GM21529 (cell line): ENCODE measurements around the gene SYCE3.

Experiments
- ATAC-seq: cut with Tn5 transposase; IDR thresholded peaks from one replicate; pipeline ENCODE4 v1.9.1; 2021; ENCODE audit not compliant: unreplicated experiment

SYCE3 gene

DNA sequence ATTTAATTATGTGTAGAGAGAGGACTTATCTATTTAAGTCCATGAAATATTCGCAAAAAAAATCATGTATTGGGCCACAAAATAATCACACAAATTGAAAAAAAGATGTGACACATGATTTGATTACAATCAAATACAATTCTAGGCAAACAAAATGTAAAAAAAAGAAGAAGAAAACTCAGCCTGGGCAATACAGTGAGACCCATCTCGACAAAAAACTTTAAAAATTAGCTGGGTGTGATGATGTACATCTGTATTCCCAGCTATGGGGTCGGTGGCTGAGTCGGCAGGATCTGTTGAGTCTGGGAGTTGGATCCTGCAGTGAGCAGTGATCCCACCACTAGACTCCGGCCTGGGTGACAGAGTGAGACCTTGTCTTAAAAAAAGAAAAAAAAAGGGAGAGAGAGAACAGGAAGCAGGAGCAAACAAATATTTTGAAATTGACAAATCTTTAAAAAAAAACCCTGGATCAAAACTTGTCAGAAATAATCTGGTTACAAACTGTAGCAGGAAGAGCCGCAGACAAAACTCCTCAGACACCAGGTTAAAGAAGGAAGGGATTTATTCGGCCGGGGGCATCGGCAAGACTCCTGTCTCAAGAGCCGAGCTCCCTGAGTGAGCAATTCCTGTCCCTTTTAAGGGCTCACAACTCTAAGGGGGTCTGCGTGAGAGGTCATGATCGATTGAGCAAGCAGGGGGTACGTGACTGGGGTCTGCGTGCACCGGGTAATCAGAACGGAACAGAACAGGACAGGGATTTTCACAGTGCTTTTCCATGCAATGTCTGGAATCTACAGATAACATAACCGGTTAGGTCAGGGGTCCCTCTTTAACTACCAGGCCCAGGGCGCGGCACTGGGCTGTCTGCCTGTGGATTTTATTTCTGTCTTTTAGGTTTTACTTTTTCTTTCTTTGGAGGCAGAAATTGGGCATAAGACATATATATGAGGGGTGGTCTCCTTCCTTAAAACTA, 29.6 kb downstream of the SYCE3 start:
- no peak for ATAC-seq

DNA sequence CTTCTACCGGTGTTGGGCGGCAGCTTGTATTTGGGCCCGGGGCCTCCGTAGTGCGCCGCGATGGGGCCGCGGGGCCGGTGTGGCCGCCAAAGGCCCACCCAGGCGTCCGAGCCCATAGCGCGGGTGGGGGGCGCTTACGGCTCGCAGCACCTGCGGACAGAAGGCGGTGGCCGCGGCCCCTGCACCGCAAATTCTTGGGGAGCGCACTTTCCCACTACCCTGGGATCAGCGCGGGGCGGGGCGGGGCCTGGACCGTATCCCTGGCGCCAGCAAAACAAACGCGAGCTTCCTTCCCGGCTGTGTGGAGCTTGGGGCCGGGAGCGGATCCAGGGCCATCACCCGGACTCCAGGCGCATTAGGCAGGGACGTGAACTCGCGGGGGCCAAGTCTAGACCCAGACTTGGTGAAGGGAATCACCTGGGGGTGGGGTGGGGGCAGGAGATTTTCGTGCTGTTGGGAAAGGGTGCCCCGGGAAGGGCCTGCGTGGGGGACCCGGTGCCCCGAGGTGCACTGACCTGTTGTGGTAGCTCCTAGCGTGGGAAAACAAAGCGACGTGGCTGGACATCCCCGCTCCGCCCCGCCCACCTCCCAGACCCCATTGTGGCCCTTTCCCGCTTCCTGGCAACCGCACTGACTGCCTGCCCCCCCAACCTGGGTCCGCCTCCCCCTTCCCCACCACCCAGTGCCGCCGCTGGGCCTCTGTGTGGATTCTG, 30.6 kb downstream of the SYCE3 start:
- ATAC-seq = no peak

DNA sequence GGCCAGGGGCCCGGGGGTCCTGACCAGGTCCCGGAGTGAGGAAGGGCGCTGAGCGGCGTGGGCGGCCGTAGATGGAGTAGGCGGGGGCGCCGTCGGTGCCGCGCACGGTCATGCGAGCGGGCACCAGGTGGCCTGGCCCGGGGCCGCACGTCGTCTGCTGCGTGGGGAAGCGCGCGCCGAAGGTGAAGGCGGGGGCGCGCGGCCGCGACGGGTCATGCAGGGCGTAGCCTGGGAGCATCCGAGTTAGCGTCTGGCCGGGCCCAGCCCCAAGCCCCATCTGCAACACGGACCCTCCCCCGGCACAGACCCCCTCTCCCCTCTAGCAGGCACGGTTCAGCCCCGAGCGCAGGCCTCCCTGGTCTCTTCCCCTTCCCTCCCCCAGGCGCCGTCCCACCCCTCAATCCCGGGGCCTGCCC, 31.2 kb downstream of the SYCE3 start:
- no peak for ATAC-seq

DNA sequence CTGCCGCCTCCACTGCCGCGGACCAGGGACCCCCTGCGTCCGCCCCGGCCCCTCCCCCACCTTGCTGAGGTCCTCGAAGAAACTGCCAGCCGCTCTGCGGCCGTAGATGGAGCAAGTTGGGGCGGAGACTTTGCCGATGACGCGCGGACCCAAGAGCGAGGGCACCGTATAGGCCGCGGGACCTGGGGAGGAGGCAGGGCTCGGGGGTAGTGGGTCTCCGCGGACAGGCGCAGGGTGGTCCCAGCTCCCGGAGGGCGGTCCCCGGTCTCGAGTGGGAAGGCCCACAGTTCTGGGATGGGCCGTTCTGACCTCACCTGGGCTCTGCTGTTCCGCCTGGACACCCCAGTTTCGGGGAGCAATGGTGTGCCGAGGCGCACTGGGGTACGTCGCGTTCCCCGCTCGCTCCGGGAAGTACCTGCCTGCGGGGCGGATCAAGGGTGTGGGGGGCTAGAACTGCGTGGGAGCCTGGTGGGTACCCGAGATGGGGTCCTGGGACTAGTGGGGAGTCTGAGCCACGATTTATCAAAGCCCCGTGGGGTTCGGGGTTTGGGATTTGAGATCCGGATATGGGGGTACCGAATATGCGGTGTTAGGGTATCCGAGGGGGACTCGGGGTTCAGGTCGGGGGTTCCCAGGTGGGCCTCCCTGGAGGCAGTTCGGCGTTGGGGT, 31.7 kb downstream of the SYCE3 start:
- peak; percentile 21 for ATAC-seq

DNA sequence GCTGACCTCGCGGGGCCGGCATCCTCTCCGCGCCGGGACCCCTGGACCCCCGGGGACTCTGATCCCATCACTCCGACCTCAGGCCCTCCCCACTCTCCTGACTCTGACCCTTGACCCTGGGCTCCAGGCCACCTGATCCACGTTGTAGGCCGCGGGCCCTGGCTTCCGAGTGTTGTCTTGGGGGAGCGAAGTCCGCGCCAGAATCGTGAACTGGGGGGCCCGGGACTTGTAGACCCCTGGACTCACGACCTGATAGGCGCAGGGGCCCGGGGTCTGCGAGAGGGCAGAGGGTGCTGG, 32.2 kb downstream of the SYCE3 start:
- ATAC-seq = peak; percentile 1

DNA sequence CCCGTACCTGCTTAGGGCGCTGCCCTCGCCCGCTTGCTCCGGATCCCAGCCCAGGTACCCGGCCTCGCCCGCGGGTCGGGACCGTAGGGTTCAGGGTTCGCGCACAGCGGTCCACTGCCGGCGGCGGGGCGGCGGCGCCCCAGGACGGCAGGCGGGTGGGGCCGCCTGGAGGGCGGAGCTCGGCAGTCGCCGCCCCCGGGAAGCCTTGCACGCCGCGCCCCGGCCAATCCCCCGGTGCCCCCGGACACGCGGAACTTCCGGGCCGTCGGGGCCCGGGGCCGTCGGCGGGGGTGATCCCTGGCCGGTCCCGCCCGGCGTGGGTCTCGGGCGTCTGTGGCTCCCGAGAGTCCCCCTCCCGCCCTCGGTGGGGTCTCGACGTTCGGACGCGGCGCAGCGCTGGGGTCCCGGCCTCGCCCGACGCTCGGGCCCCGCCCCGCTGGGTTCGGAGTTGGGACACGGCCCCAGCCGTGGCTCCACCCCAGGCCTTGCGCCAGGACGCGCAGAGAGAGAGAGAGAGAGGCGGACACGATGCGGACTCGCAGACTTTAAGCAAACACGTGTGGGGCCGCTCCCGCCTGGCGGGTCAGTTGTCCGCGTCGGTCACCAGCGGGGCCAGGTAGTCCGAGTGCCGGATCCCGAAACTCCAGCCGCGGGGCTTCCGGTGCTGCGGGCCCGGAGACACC, 32.7 kb downstream of the SYCE3 start, which contains the start of gene TYMP:
Gene TYMP (minus strand): TSS at position 116 of the 683 bp plus-strand sequence. CDS start 303 bp downstream, outside the sequence.
- ATAC-seq = no peak

DNA sequence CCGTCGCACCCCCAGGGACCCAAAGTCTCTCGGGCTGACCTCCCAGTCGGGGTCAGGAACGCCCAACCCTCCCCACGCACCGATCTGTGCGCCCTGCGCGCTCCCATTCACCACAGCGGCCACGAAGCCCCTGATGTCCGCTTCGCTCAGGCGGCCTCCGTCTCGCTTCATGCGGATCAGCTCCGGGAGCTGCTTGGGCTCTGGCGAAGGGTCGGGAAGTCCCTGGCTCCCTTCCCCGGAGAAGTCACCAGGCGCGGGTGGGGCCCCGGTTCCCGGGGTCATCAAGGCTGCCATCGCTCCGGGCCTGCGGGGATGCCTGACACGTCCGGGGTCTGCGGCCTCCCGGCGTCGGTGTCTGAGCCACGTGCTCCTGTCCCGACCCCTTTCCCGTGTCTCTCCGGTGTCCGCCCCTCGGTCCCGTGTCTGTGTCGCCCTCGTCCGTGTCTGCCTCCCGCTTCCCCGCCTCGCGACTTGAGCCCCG, 33.3 kb downstream of the SYCE3 start:
- no peak for ATAC-seq

DNA sequence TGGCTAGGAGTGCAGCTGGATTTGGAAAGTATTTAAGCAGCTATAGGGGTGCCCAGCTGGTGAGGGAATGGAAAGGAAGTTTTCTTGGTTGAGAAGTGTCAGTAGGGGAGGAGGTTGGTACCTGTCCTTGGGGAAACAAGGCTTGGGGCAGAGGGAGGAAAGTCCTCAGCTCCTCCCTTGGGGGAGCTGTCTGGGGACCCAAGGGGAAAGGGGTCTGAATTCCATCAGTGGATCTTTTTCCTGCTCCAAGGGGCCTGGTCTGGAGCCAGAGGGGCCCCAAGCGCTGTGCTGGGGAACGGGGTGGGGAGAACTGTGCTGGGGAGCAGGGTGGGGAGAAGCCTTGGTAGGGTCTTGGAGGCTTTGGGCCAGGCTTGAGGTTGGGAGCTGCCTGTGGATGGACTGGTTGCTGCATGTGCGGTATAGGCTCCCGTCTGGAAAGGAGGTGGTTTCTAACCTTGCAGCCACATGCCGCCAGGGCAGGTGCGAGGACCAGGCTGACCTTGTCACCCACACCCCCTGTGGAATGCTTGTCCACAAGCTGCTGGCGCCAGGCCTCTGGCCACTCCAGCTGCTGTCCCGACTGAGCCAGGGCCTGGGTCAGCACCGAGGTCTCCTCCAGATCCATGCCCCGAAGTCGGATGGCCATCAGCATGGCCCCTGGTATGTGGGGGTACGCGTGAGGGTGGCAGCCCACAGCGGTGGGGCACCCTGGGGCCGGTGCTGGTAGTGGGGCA, 33.9 kb downstream of the SYCE3 start:
- ATAC-seq = no peak

DNA sequence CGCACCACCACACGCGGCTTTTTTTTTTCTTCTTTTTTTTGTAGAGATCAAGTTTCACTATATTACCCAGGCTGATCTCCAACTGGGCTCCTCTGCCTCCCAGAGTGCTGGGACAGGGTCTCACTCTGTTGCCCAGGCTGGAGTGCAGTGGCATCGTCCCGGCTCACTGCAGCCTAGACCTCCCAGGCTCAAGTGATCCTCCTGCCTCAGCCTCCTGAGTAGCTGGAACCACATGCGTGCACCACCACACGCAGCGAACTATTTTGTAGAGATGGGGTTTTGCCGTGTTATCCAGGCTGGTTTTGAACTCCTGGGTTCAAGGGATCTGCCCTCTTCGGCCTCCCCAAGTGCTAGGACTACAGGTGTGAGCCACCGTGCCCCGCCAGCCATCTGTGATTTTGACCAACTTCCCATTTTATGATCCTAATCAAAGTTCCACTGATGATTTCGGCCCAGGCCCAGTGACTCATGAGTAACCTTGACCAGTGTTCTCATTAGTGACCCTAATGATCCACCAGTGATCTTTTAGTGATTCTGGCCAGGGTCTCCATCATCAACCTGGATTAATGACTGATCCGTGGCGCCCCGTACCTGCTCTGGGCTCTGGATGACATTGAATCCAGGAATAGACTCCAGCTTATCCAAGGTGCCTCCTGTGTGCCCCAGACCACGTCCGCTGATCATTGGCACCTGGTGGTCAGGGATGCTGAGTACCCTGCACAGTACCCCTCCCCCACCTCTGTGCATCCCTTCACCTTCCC, 34.6 kb downstream of the SYCE3 start:
- ATAC-seq = no peak

DNA sequence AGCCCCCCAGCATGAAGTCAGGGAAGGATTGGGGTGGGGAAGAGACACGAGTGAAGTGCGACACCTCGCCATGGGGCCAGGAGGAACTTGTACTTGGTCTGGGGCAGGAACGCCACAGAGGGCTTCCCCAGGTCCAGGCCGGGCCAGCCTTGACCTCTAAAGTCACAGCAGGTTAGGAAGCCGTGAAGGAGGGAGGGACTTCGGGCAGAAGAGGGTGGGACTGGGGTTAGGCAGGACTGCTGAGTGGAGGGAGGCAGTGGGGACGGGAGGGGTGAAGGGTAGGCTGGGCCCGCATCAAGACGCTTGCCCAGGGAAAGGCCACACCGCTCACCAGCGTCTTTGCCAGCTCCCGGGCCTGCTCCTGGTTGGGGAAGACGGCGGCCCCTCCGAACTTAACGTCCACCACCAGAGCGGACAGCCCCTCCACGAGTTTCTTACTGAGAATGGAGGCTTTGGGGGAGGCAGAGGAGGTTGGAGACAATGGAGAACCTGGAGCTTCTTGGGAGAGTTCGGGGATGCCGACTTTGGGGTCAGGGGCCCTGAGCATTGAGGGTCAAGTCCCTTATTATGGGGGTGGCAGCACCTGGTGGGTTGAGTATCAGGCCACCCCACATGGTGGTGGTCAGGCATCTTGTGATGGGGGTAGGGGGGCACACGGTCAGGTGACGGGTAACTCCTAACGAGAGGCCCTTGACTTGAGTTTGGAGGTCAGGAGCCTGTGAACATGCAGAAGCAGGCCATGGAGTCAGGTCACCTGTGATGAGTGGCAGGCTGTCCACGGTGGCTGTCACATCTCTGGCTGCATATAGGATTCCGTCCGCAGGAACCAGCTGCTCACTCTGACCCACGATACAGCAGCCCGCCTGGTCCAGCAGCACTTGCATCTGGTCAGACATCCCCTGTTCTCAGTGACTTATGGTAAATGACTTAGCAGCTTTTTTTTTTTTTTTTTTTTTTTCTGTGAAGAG, 35.6 kb downstream of the SYCE3 start:
- ATAC-seq = peak; percentile 18

DNA sequence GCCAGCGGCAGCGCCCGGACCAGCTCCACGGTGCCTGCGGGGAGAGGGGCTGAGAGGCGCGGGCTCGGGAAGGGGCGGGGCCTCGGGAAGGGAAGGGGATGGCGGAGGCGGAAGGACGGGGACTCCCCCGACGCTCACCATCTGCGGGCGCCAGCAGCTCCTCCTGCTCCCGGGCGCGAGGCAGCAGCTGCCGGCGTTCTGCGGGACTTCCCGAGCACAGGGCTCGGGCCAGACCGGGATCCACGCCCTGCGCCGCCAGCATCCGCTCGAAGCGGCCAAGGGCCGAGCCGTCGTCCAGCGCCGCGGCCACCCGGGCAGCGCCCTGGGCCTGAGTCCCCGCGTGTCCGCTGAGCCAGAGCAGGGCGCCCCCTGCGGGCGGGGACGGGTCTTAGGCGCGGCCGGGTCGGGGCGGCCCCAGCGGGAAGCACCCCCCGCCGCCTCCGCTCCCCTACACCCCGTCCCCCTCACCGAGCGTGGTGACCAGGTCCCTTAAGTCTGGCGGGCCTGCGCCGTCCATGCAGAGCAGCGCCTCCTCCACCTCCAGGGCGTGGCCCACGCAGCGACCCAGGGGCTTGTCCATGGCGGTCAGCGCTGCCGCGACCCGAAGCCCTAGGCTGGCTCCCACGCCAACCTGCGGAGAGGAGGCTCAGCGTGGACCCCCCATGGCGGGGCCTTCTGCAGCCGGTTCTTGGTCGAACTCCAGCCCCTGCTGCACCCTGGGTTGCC, 36.4 kb downstream of the SYCE3 start:
- peak; percentile 23 for ATAC-seq

DNA sequence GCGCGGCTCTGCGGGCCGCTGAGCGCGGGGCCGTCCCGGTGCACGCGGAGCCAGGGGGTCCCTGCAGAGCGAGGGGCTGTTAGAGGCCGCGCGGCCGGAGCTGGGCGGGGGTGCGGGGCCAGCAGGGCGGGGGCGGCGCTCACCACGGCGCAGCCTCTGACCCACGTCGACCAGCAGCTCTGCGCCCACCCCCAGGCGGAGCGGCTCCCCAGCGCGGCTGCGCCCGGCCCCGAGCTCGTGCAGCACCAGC, 36.9 kb downstream of the SYCE3 start:
- ATAC-seq = no peak

DNA sequence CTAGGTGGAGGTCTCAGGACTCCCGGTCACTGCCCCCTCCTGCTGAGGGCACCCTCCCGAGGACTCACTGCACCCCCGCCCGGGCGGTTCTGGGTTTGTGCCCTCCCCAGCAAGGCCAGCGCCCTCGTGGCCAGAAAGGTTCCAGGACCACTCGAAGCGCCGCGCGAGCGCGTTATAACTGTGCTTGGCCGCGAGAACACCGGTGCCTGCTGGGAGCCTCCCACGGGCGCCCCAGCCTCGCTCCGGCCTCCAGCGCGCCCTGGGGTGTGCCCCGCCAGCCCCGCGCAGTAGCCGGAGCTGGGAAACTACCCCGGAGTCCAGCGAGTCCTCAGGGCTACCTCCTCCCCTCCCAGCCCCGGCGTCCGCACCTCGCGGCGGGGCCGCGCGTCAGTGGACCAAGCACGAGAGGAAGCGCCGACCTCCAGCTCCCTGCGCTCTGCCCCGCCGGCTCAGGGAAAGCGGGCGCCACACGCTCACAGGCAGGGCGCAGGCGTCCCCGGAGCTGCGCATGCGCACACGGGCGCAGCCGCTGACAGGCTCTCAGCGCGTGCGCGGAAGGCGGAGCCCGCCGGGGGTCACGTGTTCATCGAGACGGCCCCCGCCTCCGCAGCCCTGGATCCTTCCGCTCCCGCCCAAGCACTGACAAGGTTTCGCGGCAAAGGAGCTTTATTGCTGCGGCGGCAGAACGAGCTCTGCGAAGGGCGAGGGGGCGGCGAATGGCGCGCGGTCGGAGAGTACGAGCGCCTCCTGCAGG, 37.4 kb downstream of the SYCE3 start, which contains the start of gene SCO2:
Gene SCO2 (minus strand): TSS at position 495 of the 754 bp plus-strand sequence. CDS start 1,187 bp downstream, outside the sequence.
- ATAC-seq = peak; percentile 31

DNA sequence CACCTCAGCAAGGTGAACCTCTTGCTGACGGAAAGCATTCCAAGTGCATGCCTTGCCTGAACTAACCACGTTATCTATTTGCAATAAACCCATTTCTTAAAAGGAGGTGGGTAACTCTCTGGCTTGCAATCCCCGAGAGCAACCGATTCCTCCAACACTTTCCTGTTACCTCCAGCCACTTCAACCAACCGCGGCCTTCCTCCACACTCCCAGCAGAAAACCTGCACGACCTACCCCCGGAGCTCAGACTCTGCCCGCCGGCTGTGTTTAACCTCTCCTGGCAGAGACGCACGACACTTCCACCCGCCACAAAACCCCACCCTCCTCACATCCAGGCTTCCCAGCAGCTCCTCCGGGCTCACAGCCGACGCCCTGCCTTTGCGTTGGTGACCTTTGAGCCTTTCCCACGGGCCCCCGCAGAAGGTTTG, 38.0 kb downstream of the SYCE3 start:
- no peak for ATAC-seq

DNA sequence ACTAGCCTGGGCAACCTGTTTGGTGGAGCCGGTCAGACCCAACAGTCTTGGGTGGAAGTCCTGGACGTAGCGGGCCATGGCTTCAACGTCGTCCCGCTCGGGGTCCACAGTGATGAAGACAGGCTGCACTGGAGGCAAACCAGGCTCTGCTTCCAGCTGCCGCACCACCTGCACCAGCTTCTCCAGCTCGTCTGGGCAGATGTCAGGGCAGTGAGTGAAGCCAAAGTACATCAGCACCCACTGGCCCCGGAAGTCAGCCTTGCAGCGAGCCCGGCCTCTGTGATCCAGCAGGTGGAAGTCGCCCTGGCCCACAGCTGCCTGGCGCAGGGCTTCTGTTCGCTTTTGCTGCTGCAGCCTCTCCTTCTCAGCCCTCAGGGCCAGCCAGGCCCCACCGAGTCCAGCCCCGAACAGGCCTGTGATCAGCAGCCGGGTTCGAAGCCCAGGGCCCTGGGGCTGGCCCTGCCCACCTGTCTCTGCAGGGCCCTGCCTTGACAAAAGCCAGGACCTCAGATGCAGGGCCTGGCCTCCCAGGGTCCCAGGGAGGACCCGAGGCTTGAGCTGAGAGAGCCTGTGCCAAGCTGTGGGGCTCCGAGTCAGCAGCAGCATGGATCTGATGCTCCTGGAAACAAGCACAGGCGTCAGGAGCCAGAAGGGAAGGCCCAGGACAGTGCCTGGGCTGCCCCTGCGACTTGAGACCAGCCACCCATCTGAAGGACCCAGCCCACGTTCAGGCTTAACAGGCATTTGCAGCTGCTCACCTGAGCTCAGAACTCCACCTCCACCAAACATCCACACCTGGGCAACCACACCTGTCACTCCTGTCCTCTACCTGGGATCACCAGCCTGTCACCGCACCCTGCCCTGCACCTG, 38.7 kb downstream of the SYCE3 start:
- no peak for ATAC-seq

DNA sequence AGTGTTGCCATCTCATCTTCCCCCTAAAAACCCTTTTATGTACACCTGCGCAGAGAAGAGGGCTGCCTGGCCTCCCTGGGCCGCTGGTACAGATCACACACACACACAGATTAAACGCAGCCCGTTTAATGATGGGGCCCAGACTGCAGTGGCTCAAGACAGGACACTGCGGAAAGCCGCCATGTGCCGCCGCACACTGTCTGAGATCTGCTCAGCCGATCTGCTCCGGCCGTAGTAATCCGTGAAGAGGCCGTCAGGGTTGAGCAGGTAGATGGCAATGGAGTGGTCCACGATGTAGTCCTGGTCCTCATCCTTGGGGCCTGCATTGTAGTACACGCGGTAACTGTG, 39.3 kb downstream of the SYCE3 start:
- ATAC-seq = no peak
